Neural cell (in vitro differentiated cells): ENCODE results near the gene ALK.

Experiments
- CTCF ChIP-seq: fragments of 450-650 bp; IDR thresholded peaks from 2 replicates; pipeline ENCODE4 v1.5.1; 2014; ENCODE audit warnings: antibody characterized with exemption, mild to moderate bottlenecking, moderate library complexity; ENCODE audit not compliant: poor library complexity, severe bottlenecking
- EP300 ChIP-seq: fragments of 450-650 bp; conservative IDR thresholded peaks from 2 replicates; pipeline ENCODE4 v1.6.1; 2014; ENCODE audit warnings: antibody characterized with exemption, mild to moderate bottlenecking, moderate library complexity; ENCODE audit not compliant: poor library complexity, severe bottlenecking
- EZH2 ChIP-seq: fragments of 200-600, 300-800 bp; shearing (Covaris generic), sonication (generic); IDR thresholded peaks from 2 replicates; pipeline ENCODE4 v1.6.1; 2014; ENCODE audit warnings: antibody characterized with exemption, low read length, borderline replicate concordance, mild to moderate bottlenecking; ENCODE audit not compliant: insufficient read depth, poor library complexity, severe bottlenecking
- MXI1 ChIP-seq: fragments of 450-650 bp; conservative IDR thresholded peaks from 2 replicates; pipeline ENCODE4 v1.6.1; 2014; ENCODE audit warnings: antibody characterized with exemption, mild to moderate bottlenecking; ENCODE audit not compliant: poor library complexity, severe bottlenecking
- POLR2AphosphoS5 ChIP-seq: IDR thresholded peaks from 2 replicates; pipeline ENCODE4 v1.6.1; 2012
- RAD21 ChIP-seq: fragments of 450-650 bp; conservative IDR thresholded peaks from 2 replicates; pipeline ENCODE4 v1.6.1; 2014; ENCODE audit warnings: antibody characterized with exemption, mild to moderate bottlenecking, moderate library complexity
- REST ChIP-seq: IDR thresholded peaks from 2 replicates; pipeline ENCODE4 v1.6.1; 2012; ENCODE audit warnings: borderline replicate concordance
- SMC3 ChIP-seq: fragments of 450-650 bp; conservative IDR thresholded peaks from 2 replicates; pipeline ENCODE4 v1.6.1; 2014; ENCODE audit warnings: antibody characterized with exemption, mild to moderate bottlenecking, moderate library complexity; ENCODE audit not compliant: poor library complexity

GRCh38 chr2:29920130-29920577 is 1.2 kb downstream of the ALK start:
- TF ChIP-seq EP300, result no peak
- TF ChIP-seq CTCF, result no peak
- no peak for TF ChIP-seq EZH2
- TF ChIP-seq POLR2AphosphoS5, result no peak
- TF ChIP-seq SMC3, result no peak
- no peak for TF ChIP-seq MXI1
- peak; percentile 72 for TF ChIP-seq REST
- TF ChIP-seq RAD21, result no peak
